Activated CD4-positive, alpha-beta T cell treated with anti-CD3 and anti-CD28 coated beads, Interleukin-2, amount 50 U/mL, for 1 hour (primary cell): ENCODE measurements around the gene TMPRSS7.
"Not testable (repeated sequence)": the region's sequence is repeated elsewhere in the genome, so short reads cannot be mapped to it uniquely, and the experiment has no call there.

ENCODE experiments used
- DNase-seq: peaks from one replicate; pipeline ENCODE4 v3.0.0-alpha.2; 2020

Gene TMPRSS7

GRCh38 chr3:112013058-112013783, 21.3 kb upstream of the TMPRSS7 start:
- peak; percentile 51 for DNase-seq

- no peak for DNase-seq
Observed at GRCh38 chr3:112013784-112014143, 20.8 kb upstream of the TMPRSS7 start.

GRCh38 chr3:112017091-112017490, 17.4 kb upstream of the TMPRSS7 start:
- no peak for DNase-seq

GRCh38 chr3:112018712-112019111, 15.8 kb upstream of the TMPRSS7 start:
- no peak for DNase-seq

GRCh38 chr3:112019716-112020115, 14.8 kb upstream of the TMPRSS7 start:
- no peak for DNase-seq

- DNase-seq: no peak
Observed at GRCh38 chr3:112020674-112021085, 13.9 kb upstream of the TMPRSS7 start.

GRCh38 chr3:112027142-112027541, 7.4 kb upstream of the TMPRSS7 start:
- DNase-seq: no peak

- DNase-seq: no peak
Observed at GRCh38 chr3:112027826-112028225, 6.7 kb upstream of the TMPRSS7 start.

- no peak for DNase-seq
Observed at GRCh38 chr3:112030901-112031300, 3.6 kb upstream of the TMPRSS7 start.

- DNase-seq: no peak
Observed at GRCh38 chr3:112032098-112032731, 2.3 kb upstream of the TMPRSS7 start.

GRCh38 chr3:112035241-112035640, 705 bp downstream of the TMPRSS7 start:
- no peak for DNase-seq

GRCh38 chr3:112037194-112037593, 2.7 kb downstream of the TMPRSS7 start:
- not testable (repeated sequence) for DNase-seq

GRCh38 chr3:112038863-112039262, 4.3 kb downstream of the TMPRSS7 start:
- no peak for DNase-seq

- no peak for DNase-seq
Observed at GRCh38 chr3:112041321-112041720, 6.8 kb downstream of the TMPRSS7 start.

- no peak for DNase-seq
Observed at GRCh38 chr3:112042842-112043280, 8.3 kb downstream of the TMPRSS7 start.

- DNase-seq: peak; percentile 24
Observed at GRCh38 chr3:112043621-112044201, 9.2 kb downstream of the TMPRSS7 start.

- no peak for DNase-seq
Observed at GRCh38 chr3:112046599-112046998, 12.1 kb downstream of the TMPRSS7 start.

GRCh38 chr3:112047264-112047663, 12.7 kb downstream of the TMPRSS7 start:
- no peak for DNase-seq

GRCh38 chr3:112048911-112049310, 14.4 kb downstream of the TMPRSS7 start:
- DNase-seq: no peak

GRCh38 chr3:112053229-112053628, 18.7 kb downstream of the TMPRSS7 start:
- DNase-seq: no peak

- DNase-seq: no peak
Observed at GRCh38 chr3:112056451-112056929, 22.0 kb downstream of the TMPRSS7 start.

- DNase-seq: no peak
Observed at GRCh38 chr3:112059497-112059896, 25.0 kb downstream of the TMPRSS7 start.

GRCh38 chr3:112061152-112061551, 26.6 kb downstream of the TMPRSS7 start:
- DNase-seq: no peak
